Muscle of arm (tissue), 12 donors: ENCODE data around the gene CACHD1. TPM values are rescaled to one million over a fixed set of nuclear protein-coding genes. Genes with fewer than 3 reads are reported as not detected.

Source experiments
- DNase-seq: peaks from one replicate; pipeline ENCODE4 v3.0.0-alpha.2; 2013
- polyA plus RNA-seq, 12 donors: library from polyadenylated mRNA; unstranded; fragments of 120-200 nt; gene quantifications; one replicate each; pipeline ENCODE4 v1.2.1, GENCODE V29; 2013; ENCODE audit not compliant: insufficient read length in 12 of 12

Gene CACHD1
- polyA plus RNA-seq, 12 donors: 8.9 to 29.4 (median 12.1) TPM; not detected in 1

DNA sequence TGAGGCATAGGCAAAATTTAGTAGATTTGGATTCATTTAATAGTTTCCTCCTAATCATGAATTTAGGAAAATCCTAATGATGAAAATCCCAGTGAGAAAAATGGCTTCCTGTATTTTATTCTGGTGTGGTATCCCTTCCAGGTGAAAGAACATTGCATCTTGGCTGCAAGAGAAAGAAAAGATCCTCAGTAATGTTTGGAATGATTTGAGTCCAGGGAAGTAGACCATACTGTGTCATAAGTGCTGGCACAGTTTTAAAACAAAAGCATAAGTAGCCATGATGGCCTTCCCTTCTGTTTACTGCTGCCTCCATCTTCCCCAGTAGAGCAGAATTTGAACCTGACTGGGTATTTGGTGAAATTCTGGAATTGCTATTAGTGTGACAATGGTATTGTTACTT lies 52.8 kb downstream of the CACHD1 start:
- no peak for DNase-seq

DNA sequence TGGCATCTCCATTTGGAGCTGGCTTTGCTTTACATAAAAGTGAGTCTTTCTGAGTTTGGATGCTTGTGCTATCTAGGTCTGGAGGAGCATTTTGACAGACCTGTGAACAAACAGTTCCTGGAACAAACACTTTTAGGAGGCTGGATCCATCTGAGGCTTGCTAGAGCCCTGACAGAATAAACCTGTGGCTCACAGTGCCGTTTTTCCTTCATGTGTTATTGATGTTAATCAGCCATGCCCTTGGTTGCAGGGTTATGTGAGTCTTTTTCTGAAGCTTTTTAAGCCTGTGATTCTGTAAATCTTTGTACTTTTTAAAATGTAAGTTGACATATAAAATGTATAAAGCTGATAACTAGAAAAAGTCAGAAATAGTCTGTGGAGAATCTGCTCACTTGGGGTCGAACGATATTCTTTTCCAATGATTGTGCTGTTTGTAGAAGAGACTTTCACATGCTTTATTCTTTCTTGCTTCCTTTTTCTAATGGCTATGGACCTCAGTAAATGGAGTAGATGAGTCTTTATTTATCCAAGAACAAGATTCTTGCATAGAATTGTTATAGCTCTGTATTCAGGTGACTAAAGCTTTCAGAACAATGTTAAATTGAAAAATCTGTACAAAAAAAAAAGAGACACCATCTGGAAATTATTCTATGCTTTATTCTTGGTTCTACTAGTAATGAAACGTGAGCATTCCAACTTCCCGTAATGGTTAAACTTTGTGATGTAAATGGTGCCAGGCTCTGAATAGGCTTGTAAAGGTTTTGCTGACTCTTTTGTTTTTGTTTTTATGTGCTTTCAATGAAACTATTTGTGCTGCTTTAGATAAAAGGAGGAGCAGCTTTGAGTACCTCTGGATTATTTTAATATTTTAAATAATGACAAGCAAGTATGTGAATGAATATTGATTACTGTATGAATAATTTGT lies 53.7 kb downstream of the CACHD1 start:
- no peak for DNase-seq

- no peak for DNase-seq
Measured at GRCh38 chr1:64524614-64525013, 54.7 kb downstream of the CACHD1 start.

GRCh38 chr1:64525116-64525686 lies 55.3 kb downstream of the CACHD1 start:
- DNase-seq: no peak

- DNase-seq: no peak
Measured at GRCh38 chr1:64526312-64526711, 56.4 kb downstream of the CACHD1 start.

DNA sequence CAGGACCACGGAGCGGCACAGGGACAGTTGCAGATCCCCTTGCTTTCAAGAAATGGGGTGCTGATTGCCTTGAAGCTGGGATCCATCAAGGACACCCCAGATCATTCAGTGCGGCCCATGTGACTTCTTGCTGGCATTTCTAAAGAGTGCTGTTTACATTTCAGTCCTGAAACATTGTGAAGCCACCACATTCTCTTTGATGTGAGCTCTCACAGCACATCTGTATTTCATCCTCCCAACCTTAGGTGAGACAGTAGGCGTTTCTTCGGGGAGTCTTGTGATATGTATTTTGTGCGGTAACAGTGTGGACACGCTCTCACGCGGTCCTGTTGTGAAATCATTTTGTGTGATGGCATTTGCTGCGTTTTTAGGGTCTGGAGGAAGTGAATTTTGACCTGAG lies 57.2 kb downstream of the CACHD1 start:
- no peak for DNase-seq

- DNase-seq: no peak
Measured at GRCh38 chr1:64527786-64528185, 57.9 kb downstream of the CACHD1 start.

DNA sequence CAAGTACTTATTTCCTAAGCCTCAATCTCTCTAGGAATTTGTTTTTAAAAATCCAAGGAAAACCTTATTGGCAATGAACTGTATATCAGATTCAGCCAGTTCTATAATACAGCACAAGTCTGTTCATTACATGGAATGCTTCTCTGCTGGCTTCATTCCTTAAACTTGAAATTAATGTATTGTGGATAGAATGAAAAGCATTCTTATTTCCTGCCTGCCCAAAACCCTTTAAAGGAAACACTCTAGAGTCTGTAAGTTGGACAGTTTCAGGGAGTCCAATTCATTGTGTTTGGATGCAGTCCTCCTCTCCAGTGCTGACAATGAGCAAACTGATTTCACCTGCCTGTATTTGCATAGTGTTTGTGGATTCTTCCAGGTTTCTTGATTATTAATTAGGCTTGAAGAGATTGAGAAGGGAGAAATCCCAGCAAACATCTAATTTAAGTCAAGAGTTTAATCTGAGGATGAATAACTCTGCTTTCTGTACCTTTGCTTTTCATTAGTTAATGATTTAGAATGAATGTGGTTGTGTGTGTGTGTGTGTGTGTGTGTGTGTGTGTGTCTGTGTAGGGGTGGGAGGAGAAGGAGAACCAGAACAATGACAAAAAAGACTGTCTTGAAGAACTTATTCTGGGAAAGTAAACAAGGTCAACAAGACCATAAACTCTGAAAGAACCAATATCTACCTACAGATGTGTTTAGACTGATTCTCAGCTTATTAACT lies 61.2 kb downstream of the CACHD1 start:
- peak; percentile 69 for DNase-seq

DNA sequence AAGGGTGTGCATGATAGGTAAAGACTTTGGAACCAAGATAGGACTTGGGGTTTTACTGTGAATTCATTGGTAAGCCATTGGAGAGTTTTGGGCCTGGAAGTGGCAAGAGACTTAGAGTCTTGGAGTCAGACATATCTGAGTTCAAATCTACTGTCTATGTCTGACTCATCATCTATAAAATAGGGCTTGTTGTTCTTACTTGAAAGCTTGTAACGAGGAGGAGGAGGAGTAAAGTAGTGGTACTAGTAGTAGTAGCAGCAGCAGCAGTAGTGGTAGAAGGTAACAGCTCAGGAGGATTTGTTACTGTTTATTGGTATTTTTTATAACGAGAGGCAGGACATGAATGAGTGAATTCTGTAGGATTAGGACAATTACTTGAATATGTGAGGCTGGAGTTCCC lies 62.7 kb downstream of the CACHD1 start:
- no peak for DNase-seq

GRCh38 chr1:64535938-64536835 lies 66.3 kb downstream of the CACHD1 start:
- DNase-seq: no peak

- no peak for DNase-seq
Measured at GRCh38 chr1:64536836-64537490, 67.0 kb downstream of the CACHD1 start.

GRCh38 chr1:64537942-64538341 lies 68.0 kb downstream of the CACHD1 start:
- no peak for DNase-seq

DNA sequence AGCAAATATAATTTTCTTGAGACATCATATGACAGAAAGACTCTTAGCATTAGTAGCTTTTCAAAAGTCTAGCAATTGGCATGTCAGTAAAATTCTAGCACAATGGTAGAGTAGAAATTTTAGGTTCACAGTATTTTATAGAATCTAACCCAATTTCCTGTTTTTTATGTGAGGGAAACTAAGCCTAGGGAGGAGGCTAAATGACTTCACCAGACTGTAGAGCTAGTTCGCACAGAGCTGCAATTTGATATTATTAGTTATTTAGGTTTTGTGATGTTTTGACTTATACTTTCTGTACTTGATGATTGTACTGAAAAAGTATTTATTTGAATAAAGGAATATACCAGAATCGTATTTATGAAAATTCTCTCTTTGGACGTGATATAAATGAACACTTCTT lies 68.5 kb downstream of the CACHD1 start:
- DNase-seq: no peak

DNA sequence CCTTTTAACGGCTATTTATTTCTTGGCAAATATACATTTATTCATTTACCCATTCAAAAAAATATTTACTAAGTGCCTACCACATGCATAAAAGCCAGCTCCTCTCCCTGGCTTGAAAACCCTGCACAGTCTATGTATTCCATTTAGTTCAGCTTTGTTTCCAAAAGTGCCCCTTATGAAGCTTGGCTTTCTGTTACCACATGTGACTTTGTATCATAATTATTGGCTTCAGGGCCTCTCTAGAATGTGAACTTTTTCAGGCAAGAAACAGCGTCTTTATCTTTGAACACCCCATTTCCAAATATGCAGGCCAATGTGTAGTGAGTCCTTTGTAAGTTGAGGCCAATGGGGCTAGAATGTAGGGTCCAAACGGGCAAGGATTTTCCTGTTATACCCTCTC lies 69.4 kb downstream of the CACHD1 start:
- DNase-seq: no peak

DNA sequence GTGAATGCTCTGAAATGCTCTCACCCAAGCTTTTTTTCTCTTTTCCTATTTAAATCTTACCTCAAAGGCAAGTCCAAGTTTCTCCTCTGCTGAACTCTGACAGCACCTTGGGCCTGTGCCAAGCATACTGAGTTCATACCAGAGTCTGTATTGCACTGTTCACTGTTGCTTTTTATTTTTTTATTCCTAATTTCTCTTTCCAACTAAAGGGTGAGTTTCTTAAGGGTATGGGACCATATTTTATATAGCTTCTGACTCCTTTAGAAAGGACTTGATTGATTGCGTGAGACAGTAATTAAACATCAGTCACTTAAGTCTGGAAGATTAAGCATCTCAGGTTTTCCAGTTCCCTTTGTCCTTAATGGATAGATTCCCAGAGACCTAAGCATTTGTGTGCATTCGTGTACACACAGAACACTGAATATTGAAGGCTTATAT lies 69.9 kb downstream of the CACHD1 start:
- no peak for DNase-seq

DNA sequence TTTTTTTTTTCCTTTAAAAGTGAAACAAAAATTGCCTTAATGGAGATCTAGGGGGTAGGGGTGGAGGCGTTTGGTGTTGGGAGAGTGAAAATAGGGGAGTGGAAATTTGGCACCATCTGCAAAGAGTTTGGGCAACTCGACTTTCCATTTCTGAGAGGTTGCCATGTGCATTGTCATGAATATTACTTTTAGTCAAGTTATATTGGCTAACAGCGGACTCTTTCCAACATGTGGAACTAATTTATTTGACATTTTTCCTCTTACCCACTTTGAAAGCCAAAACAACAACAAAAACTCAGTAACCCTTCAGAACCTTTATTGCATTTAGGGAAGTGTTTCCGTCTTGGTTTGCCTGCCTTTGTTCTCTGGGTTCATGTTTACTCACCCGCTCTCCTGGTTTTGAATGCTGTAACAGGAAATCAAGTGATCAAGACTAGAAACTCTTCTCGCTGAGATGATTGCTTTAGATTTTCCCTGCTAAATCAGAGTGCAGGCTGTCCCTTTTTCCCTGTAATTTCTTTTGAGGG lies 70.4 kb downstream of the CACHD1 start:
- peak; percentile 71 for DNase-seq

GRCh38 chr1:64542118-64542517 lies 72.2 kb downstream of the CACHD1 start:
- no peak for DNase-seq

GRCh38 chr1:64543831-64544230 lies 73.9 kb downstream of the CACHD1 start:
- DNase-seq: no peak

DNA sequence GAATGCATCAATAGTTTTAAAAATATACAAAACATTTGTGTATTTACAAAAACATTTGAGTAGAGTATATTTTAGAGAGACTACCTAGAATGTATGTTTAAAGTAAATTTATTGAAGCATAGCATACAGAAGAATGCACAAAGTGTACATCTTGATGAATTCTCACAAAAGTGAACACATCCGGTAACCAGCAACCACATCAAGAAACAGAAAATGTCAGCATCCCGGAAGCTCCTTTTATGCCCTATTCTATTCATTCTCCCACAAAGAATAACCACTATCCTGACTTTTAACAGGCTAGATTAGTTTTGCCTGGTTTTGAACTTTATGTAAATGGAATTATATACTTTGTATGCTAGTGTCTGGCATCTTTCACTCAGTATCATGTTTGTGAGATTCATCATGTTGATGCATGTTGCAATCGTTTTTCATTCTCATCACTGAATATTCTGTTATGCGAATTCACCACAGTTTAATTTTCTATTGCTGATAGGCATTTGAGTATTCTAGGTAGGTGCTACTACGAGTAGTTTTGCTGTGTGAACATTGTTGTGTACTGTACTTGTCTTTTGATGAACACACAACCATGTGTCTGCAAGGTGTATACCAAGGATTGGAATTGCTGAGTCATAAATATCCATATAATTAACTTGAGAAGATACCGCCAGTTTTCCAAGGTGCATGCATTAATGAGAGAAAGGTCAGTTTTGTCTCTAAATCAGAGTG lies 75.4 kb downstream of the CACHD1 start:
- DNase-seq: no peak

GRCh38 chr1:64546013-64546412 lies 76.1 kb downstream of the CACHD1 start:
- no peak for DNase-seq
